GM12878 (cell line): ENCODE measurements around the gene SNX30. TPM values are rescaled to one million over a fixed set of nuclear protein-coding genes. Genes with fewer than 3 reads are reported as not detected.

Experiments
- ATAC-seq: fragments of 200-7000 bp; cut with Tn5 transposase; 3 replicates; pipeline ENCODE4 v1.9.1; 2020; ENCODE audit warnings: mild to moderate bottlenecking, moderate library complexity
- BruUV-seq: library from RNA; stranded (reverse); fragments of 400-500 nt; replicated peaks from 2 replicates; lab custom pipeline; 2021; lab: Mats Ljungman, UMichigan
- CTCF ChIA-PET: fragments of 300-600 bp; sonication (Branson Sonifier 250); formaldehyde crosslinking; extraction: SDS; loops from one replicate; lab custom pipeline; 2021; ENCODE audit warnings: inconsistent platforms; lab: Yijun Ruan, JAX
- POLR2A ChIA-PET: fragments of 350-600 bp; formaldehyde crosslinking; extraction: SDS; loops from one replicate; lab custom pipeline; 2021; ENCODE audit warnings: inconsistent platforms; lab: Charles Lee
- RAD21 ChIA-PET: fragments of 300-600 bp; sonication (Branson Sonifier 250); formaldehyde crosslinking; loops from one replicate; lab custom pipeline; 2023; ENCODE audit warnings: antibody characterized with exemption; ENCODE audit not compliant: unreplicated experiment; lab: Charles Lee
- SMC1A ChIA-PET: fragments of 300-600 bp; sonication (Branson Sonifier 250); formaldehyde crosslinking; loops from one replicate; lab custom pipeline; 2023; ENCODE audit not compliant: unreplicated experiment, uncharacterized antibody; lab: Charles Lee
- DNase-seq: peaks from one replicate; pipeline ENCODE4 v3.0.0-alpha.2; 2011; ENCODE audit warnings: low read depth, low spot score
- FAIRE-seq: peaks from 3 replicates; lab custom pipeline; 2011; peaks lifted over from hg19 to GRCh38; lab: Jason Lieb, UNC
- H2AFZ ChIP-seq: 2 replicates; pipeline ENCODE4 v1.6.0; 2011; ENCODE audit warnings: low read depth, low read length, control low read depth; ENCODE audit not compliant: control insufficient read depth
- H3K27ac ChIP-seq: 2 replicates; pipeline ENCODE4 v1.5.1; 2011; ENCODE audit warnings: control low read depth; ENCODE audit not compliant: control insufficient read depth, insufficient read depth
- H3K27me3 ChIP-seq, 2 experiments: replicated peaks in 1 of 2; 2 replicates each; pipeline versions ENCODE4 v1.6.0 to v1.6.1; 2011; ENCODE audit warnings: low read length in 1 of 2; ENCODE audit not compliant: control insufficient read depth in 2 of 2, insufficient read depth in 2 of 2
- H3K36me3 ChIP-seq, 2 experiments: 2 replicates each; pipeline ENCODE4 v1.5.1; 2011; ENCODE audit warnings: low read length in 1 of 2; ENCODE audit not compliant: control insufficient read depth in 2 of 2, insufficient read depth in 2 of 2
- H3K4me1 ChIP-seq: 2 replicates; pipeline ENCODE4 v1.6.1; 2011; ENCODE audit warnings: mild to moderate bottlenecking, low read length, moderate library complexity, mixed read lengths; ENCODE audit not compliant: control insufficient read depth, insufficient read depth
- H3K4me2 ChIP-seq: 2 replicates; pipeline ENCODE4 v1.6.0; 2011; ENCODE audit warnings: control low read depth; ENCODE audit not compliant: control insufficient read depth, insufficient read depth
- H3K4me3 ChIP-seq: fragments of 200-600 bp; sonication (generic); 2 replicates; pipeline ENCODE4 v1.5.1; 2016
- H3K79me2 ChIP-seq: 2 replicates; pipeline ENCODE4 v1.6.0; 2011; ENCODE audit warnings: low read length; ENCODE audit not compliant: control insufficient read depth, insufficient read depth
- H3K9ac ChIP-seq: 2 replicates; pipeline ENCODE4 v1.8.0; 2011; ENCODE audit warnings: low read length, control low read depth, mixed read lengths; ENCODE audit not compliant: control insufficient read depth, insufficient read depth
- H3K9me3 ChIP-seq: replicated peaks from 3 replicates; pipeline ENCODE4 v1.5.1; 2011; ENCODE audit warnings: mild to moderate bottlenecking, low read length; ENCODE audit not compliant: control insufficient read depth, insufficient read depth
- H4K20me1 ChIP-seq: 2 replicates; pipeline ENCODE4 v1.6.0; 2011; ENCODE audit not compliant: control insufficient read depth, insufficient read depth
- ELK1 ChIP-seq: IDR thresholded peaks from 2 replicates; pipeline ENCODE4 v1.6.1; 2012; ENCODE audit warnings: low read depth, low read length, improper control_type of control experiment
- HDAC6 ChIP-seq: fragments of 200-600 bp; sonication (generic); IDR thresholded peaks from one replicate; pipeline ENCODE4 v1.8.0; 2017; ENCODE audit warnings: antibody characterized with exemption; ENCODE audit not compliant: unreplicated experiment
- PML ChIP-seq: IDR thresholded peaks from 2 replicates; pipeline ENCODE4 v1.6.1; 2012; ENCODE audit warnings: low read length, inconsistent platforms
- RCOR1 ChIP-seq: conservative IDR thresholded peaks from 2 replicates; pipeline ENCODE4 v1.6.1; 2012; ENCODE audit warnings: low read depth, low read length, improper control_type of control experiment
- SP1 ChIP-seq: IDR thresholded peaks from one replicate; pipeline ENCODE4 v1.6.1; 2011; ENCODE audit warnings: low read depth, low read length
- WGBS: methylation state at CpG from one replicate; pipeline ENCODE4 v1.1.6; 2016; ENCODE audit warnings: low lambda C conversion rate; ENCODE audit not compliant: insufficient replicate concordance, insufficient coverage; ENCODE audit errors: missing lambda C conversion rate; 5-methylcytosine and 5-hydroxymethylcytosine counted together
- in situ Hi-C: fragments of 300-500 bp; cut with MboI; formaldehyde crosslinking; loops from 9 replicates; pipeline ENCODE4 v1.14.3; 2018; ENCODE audit warnings: mixed read lengths
- intact Hi-C: fragments of 100-400 bp; cut with micrococcal nuclease; formaldehyde crosslinking; loops from one replicate; pipeline ENCODE4 v1.14.2; 2022; ENCODE audit not compliant: unreplicated experiment
- polyA plus RNA-seq, 11 experiments: library from polyadenylated mRNA; depleted of rRNA in 4 of 11; unstranded in 6 of 11; stranded (reverse) in 5 of 11; fragments of >200 nt; fragmentation: Nextera tagmentation in 4 of 11; fragmentation: Illumina TruSeq in 1 of 11; extraction: Ambion mirVana in 4 of 11; extraction: Trizol in 1 of 11; gene quantifications; 1 replicate in 1 of 11; 2 replicates in 10 of 11; pipeline versions ENCODE4 v1.2.1 to v1.2.3, GENCODE V29; 2011 to 2016; ENCODE audit warnings: inconsistent platforms in 2 of 11, missing spikeins in 2 of 11, low read depth in 1 of 11
- total RNA-seq, 4 experiments: library from RNA; depleted of rRNA in 3 of 4; stranded (reverse); fragments of >200 nt in 3 of 4; fragmentation: Illumina TruSeq in 1 of 4; extraction: Trizol in 1 of 4; gene quantifications; 2 replicates each; pipeline versions ENCODE4 v1.2.1 to v1.2.3, GENCODE V29; 2013 to 2021

SNX30 gene
- total and polyA plus RNA-seq, 10 of the 15 experiments (the other 5 are each of a cell fraction or from before 2014, with no cell fraction given), result 0.53 to 4.0 (median 1.5) TPM

DNA sequence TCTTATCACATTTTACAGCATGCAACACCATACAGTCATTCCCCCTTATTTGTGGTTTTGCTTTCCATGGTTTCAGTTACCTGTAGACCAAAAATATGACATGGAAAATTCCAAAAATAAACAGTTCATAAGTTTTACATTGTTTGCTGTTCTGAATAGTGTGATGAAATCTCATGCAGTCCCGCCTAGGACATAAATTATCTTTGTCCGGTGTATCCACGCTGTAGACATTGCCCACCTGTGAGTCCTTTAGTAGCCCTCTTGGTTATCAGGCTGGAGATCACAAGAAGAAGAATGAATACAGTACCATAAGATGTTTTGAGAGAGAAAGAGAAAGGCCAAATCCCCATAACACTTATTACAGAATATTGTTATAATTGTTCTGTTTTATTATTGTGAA lies 72.1 kb downstream of the SNX30 start:
- in situ Hi-C loops, result no loop called here

GRCh38 chr9:112823257-112823656 lies 72.7 kb downstream of the SNX30 start:
- RAD21 ChIA-PET, result interaction anchor here (1.1 kb wide), 1 partner anchor 80 kb away, joined by 3 read pairs; no protein-coding TSS in a partner anchor
- no peak overlapping the region for H3K4me3 ChIP-seq
- 0 out of 4 replicates have a peak, but pooled peaks cover 0 to 1% of the 10 kb centered on the region in 2 experiments for H3K27me3 ChIP-seq
- CTCF ChIA-PET, result interaction anchor here (0.6 to 1.7 kb wide), 5 partner anchors 20 to 660 kb away, joined by 3 to 4 read pairs (median 3); no protein-coding TSS in a partner anchor
- no peak overlapping the region for H3K9ac ChIP-seq
- no peaks in the 10 kb centered on the region for H3K9me3 ChIP-seq
- H3K4me2 ChIP-seq, result no peak overlapping the region
- no peaks in the 10 kb centered on the region for H3K79me2 ChIP-seq
- POLR2A ChIA-PET, result no interaction called here
- no peak for TF ChIP-seq HDAC6
- SMC1A ChIA-PET, result interaction anchor here (1.0 to 1.5 kb wide), 3 partner anchors 11 to 380 kb away, joined by 5 to 7 read pairs (median 6); no protein-coding TSS in a partner anchor
- no peak for FAIRE-seq
- peaks cover 6% of the 10 kb centered on the region for H3K4me1 ChIP-seq
- H3K36me3 ChIP-seq, result no peaks in the 10 kb centered on the region
- H2AFZ ChIP-seq, result no peak overlapping the region
- no peak overlapping the region for H3K27ac ChIP-seq
- intact Hi-C loops (loop anchor here (5.0 kb wide), 1 partner anchor 736 kb away; no protein-coding TSS in a partner anchor), in situ Hi-C loops (no loop called here)
- 63% methylated on average over 3 of the region's 3 CpGs for WGBS
- H4K20me1 ChIP-seq, result no peaks in the 10 kb centered on the region
- BruUV-seq, result no TSS peak
- no peak for ATAC-seq
- no peak for DNase-seq

More for the DNA sequence above, 72.1 kb downstream of the SNX30 start:
- H3K9me3 ChIP-seq, result no peaks in the 10 kb centered on the region
- no peak overlapping the region for H3K4me3 ChIP-seq
- peaks cover 10% of the 10 kb centered on the region for H3K4me1 ChIP-seq
- H3K27ac ChIP-seq, result no peak overlapping the region
- 0 out of 4 replicates have a peak, but pooled peaks cover 0 to 1% of the 10 kb centered on the region in 2 experiments for H3K27me3 ChIP-seq
- 93% methylated on average over 3 of the region's 3 CpGs for WGBS
- DNase-seq (no peak), FAIRE-seq (no peak), ATAC-seq (no peak)
- ChIA-PET SMC1A (no interaction called here), RAD21 (no interaction called here), POLR2A (no interaction called here), CTCF (interaction anchor here (0.9 kb wide), 1 partner anchor 351 kb away, joined by 3 read pairs; no protein-coding TSS in a partner anchor)
- TF ChIP-seq ELK1, result no peak
- no peak for TF ChIP-seq SP1
- no peak for TF ChIP-seq RCOR1
- no peak for TF ChIP-seq PML
- no TSS peak for BruUV-seq
- H2AFZ ChIP-seq, result no peak overlapping the region
- H3K9ac ChIP-seq, result no peak overlapping the region
- no peaks in the 10 kb centered on the region for H4K20me1 ChIP-seq
- H3K79me2 ChIP-seq, result no peaks in the 10 kb centered on the region
- H3K36me3 ChIP-seq, result no peaks in the 10 kb centered on the region
- no peak overlapping the region for H3K4me2 ChIP-seq
- intact Hi-C loops, result loop anchor here (5.0 kb wide), 1 partner anchor 735 kb away; no protein-coding TSS in a partner anchor
